ENCODE data around the gene AARSD1.
"Not testable (repeated sequence)": the region's sequence is repeated elsewhere in the genome, so short reads cannot be mapped to it uniquely, and the experiment has no call there.

Gene AARSD1

DNA sequence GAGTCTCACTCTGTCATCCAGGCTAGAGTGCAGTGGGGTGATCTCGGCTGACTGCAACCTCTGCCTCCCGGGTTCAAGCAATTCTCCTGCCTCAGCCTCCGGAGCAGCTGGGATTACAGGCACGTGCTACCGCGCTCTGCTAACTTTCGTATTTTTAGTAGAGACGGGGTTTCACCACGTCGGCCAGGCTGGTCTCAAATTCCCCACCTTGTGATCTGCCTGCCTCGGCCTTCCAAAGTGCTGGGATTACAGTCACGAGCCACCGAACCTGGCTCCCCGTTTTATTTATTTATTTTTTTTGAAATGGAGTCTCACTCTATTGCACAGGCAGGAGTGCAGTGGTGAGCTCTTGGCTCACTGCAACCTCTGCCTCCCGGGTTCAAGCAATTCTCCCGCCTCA lies 11.4 kb upstream of the AARSD1 start:
- not testable (repeated sequence) for H2BK120ac ChIP-seq (ENCODE audit: low read depth, low read length); H3K27ac ChIP-seq (replicated peaks; ENCODE audit: low read length); H2BK5ac ChIP-seq (ENCODE audit: low read length); H3K14ac ChIP-seq (ENCODE audit: low read length); H4K91ac ChIP-seq (ENCODE audit: low read depth, low read length, poor library complexity); H2AFZ ChIP-seq (ENCODE audit: low read length); H3K18ac ChIP-seq (ENCODE audit: low read length); H3K23ac ChIP-seq (ENCODE audit: low read depth, low read length, poor library complexity); H3K9ac ChIP-seq (ENCODE audit: low read depth, low read length, poor library complexity); H3K79me1 ChIP-seq (ENCODE audit: low read depth, low read length); H3K36me3 ChIP-seq (replicated peaks in 1 of 2; ENCODE audit: control insufficient read depth in 2 of 2, insufficient read depth in 2 of 2, low read length in 2 of 2); H3K4ac ChIP-seq (ENCODE audit: low read length); H3K4me1 ChIP-seq (ENCODE audit: control insufficient read depth in 2 of 2, insufficient read depth in 1 of 2, low read depth in 1 of 2, low read length in 2 of 2); H3K4me2 ChIP-seq (ENCODE audit: insufficient read depth, low read length, poor library complexity, severe bottlenecking); H3K4me3 ChIP-seq (ENCODE audit: low read length in 2 of 2); DNase-seq (ENCODE audit: low spot score); H2BK12ac ChIP-seq (ENCODE audit: low read length); H2AK5ac ChIP-seq (ENCODE audit: low read depth, low read length); H3K27me3 ChIP-seq (ENCODE audit: control insufficient read depth in 3 of 3, insufficient read depth in 3 of 3, low read depth in 1 of 3, low read length in 3 of 3); H4K8ac ChIP-seq (ENCODE audit: low read depth, low read length); H3K9me3 ChIP-seq (replicated peaks in 1 of 2; ENCODE audit: control insufficient read depth in 2 of 2, insufficient read depth in 1 of 2, low read depth in 1 of 2, low read length in 2 of 2); H2BK15ac ChIP-seq (ENCODE audit: low read length)
- WGBS, 2 donors (ENCODE audit: extremely low coverage in 2 of 2, insufficient read length in 2 of 2, insufficient replicate concordance in 1 of 2) = no CpG with 5 or more reads among the region's 16 CpGs

DNA sequence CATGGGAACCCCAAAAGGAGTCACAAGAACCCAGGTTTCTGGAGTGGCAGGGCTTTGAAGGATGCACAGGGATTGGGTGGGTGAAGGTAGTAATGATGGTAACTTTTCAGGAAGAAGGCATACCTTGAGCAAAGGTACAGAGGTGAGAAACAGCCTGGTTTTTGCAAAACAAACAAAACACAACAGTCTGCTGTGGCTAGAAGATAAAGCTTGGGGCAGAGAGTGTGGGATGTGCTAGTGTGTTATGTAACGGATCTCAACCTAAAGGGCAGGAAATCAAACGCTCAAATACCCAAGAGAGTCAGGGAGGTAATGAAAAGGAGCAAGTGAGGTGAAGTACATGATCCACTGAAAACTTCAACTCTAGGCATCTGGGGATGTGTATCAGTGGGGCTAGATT lies 11.0 kb upstream of the AARSD1 start:
- H3K36me3 ChIP-seq (replicated peaks in 1 of 2; ENCODE audit: control insufficient read depth in 2 of 2, insufficient read depth in 2 of 2, low read length in 2 of 2) = no peaks in the 10 kb centered on the region
- no peak overlapping the region for H2BK120ac ChIP-seq (ENCODE audit: low read depth, low read length)
- H4K8ac ChIP-seq (ENCODE audit: low read depth, low read length) = no peak overlapping the region
- H2BK15ac ChIP-seq (ENCODE audit: low read length) = no peak overlapping the region
- no peak overlapping the region for H3K14ac ChIP-seq (ENCODE audit: low read length)
- no peak overlapping the region for H3K27ac ChIP-seq (replicated peaks; ENCODE audit: low read length)
- no peaks in the 10 kb centered on the region for H3K27me3 ChIP-seq (ENCODE audit: control insufficient read depth in 3 of 3, insufficient read depth in 3 of 3, low read depth in 1 of 3, low read length in 3 of 3)
- no peak overlapping the region for H2AK5ac ChIP-seq (ENCODE audit: low read depth, low read length)
- H3K23ac ChIP-seq (ENCODE audit: low read depth, low read length, poor library complexity) = no peak overlapping the region
- no peak overlapping the region for H3K4me2 ChIP-seq (ENCODE audit: insufficient read depth, low read length, poor library complexity, severe bottlenecking)
- H2BK5ac ChIP-seq (ENCODE audit: low read length) = no peak overlapping the region
- no peak for DNase-seq (ENCODE audit: low spot score)
- peaks cover 0 to 3% of the 10 kb centered on the region in 2 donors for H3K9me3 ChIP-seq (replicated peaks in 1 of 2; ENCODE audit: control insufficient read depth in 2 of 2, insufficient read depth in 1 of 2, low read depth in 1 of 2, low read length in 2 of 2)
- no peak overlapping the region for H3K4ac ChIP-seq (ENCODE audit: low read length)
- no peak overlapping the region for H3K9ac ChIP-seq (ENCODE audit: low read depth, low read length, poor library complexity)
- H3K4me1 ChIP-seq (ENCODE audit: control insufficient read depth in 2 of 2, insufficient read depth in 1 of 2, low read depth in 1 of 2, low read length in 2 of 2) = peaks cover 0 to 5% of the 10 kb centered on the region in 2 donors
- no CpG with 5 or more reads among the region's 2 CpGs for WGBS, 2 donors (ENCODE audit: extremely low coverage in 2 of 2, insufficient read length in 2 of 2, insufficient replicate concordance in 1 of 2)
- H2BK12ac ChIP-seq (ENCODE audit: low read length) = no peak overlapping the region
- H3K4me3 ChIP-seq (ENCODE audit: low read length in 2 of 2) = no peak overlapping the region
- no peaks in the 10 kb centered on the region for H3K79me1 ChIP-seq (ENCODE audit: low read depth, low read length)
- no peak overlapping the region for H3K18ac ChIP-seq (ENCODE audit: low read length)
- H4K91ac ChIP-seq (ENCODE audit: low read depth, low read length, poor library complexity) = no peak overlapping the region
- H2AFZ ChIP-seq (ENCODE audit: low read length) = no peak overlapping the region

DNA sequence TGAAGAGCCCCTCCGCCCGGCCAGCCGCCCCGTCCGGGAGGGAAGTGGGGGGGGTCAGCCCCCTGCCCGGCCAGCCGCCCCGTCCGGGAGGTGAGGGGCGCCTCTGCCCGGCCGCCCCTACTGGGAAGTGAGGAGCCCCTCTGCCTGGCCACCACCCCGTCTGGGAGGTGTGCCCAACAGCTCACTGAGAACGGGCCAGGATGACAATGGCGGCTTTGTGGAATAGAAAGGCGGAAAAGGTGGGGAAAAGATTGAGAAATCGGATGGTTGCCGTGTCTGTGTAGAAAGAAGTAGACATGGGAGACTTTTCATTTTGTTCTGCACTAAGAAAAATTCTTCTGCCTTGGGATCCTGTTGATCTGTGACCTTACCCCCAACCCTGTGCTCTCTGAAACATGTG lies 9.1 kb upstream of the AARSD1 start:
- H3K4me3 ChIP-seq (ENCODE audit: low read length in 2 of 2); H3K9ac ChIP-seq (ENCODE audit: low read depth, low read length, poor library complexity); H2BK5ac ChIP-seq (ENCODE audit: low read length); H2AK5ac ChIP-seq (ENCODE audit: low read depth, low read length); H4K91ac ChIP-seq (ENCODE audit: low read depth, low read length, poor library complexity); H4K8ac ChIP-seq (ENCODE audit: low read depth, low read length); H3K27me3 ChIP-seq (ENCODE audit: control insufficient read depth in 3 of 3, insufficient read depth in 3 of 3, low read depth in 1 of 3, low read length in 3 of 3); H2BK12ac ChIP-seq (ENCODE audit: low read length); DNase-seq (ENCODE audit: low spot score); H2AFZ ChIP-seq (ENCODE audit: low read length); H3K27ac ChIP-seq (replicated peaks; ENCODE audit: low read length); H3K4me2 ChIP-seq (ENCODE audit: insufficient read depth, low read length, poor library complexity, severe bottlenecking); H3K23ac ChIP-seq (ENCODE audit: low read depth, low read length, poor library complexity); H3K9me3 ChIP-seq (replicated peaks in 1 of 2; ENCODE audit: control insufficient read depth in 2 of 2, insufficient read depth in 1 of 2, low read depth in 1 of 2, low read length in 2 of 2); H3K18ac ChIP-seq (ENCODE audit: low read length); H3K36me3 ChIP-seq (replicated peaks in 1 of 2; ENCODE audit: control insufficient read depth in 2 of 2, insufficient read depth in 2 of 2, low read length in 2 of 2); H3K4ac ChIP-seq (ENCODE audit: low read length); H2BK15ac ChIP-seq (ENCODE audit: low read length); H2BK120ac ChIP-seq (ENCODE audit: low read depth, low read length); H3K14ac ChIP-seq (ENCODE audit: low read length); H3K79me1 ChIP-seq (ENCODE audit: low read depth, low read length); H3K4me1 ChIP-seq (ENCODE audit: control insufficient read depth in 2 of 2, insufficient read depth in 1 of 2, low read depth in 1 of 2, low read length in 2 of 2): not testable (repeated sequence)
- WGBS, 2 donors (ENCODE audit: extremely low coverage in 2 of 2, insufficient read length in 2 of 2, insufficient replicate concordance in 1 of 2) = no CpG with 5 or more reads among the region's 18 CpGs

DNA sequence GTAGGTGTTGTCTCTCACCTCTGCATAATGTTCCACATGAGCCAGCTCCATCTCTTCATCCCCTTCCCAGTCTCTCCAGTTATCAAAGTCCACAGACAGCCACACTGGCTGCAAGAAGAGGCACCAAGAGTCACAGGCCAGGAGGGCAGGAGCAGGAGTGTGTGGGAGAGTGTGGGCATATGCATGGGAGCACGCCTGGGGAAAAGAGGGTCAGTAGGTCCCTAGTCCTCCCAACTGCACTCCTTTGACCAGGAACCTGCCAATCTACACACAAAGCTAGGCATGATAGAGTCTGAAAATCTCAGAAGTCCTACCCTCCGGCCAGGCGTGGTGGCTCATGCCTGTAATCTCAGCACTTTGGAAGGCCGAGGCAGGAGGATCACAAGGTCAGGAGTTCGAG lies 7.3 kb upstream of the AARSD1 start:
- Histone ChIP-seq H3K4ac (ENCODE audit: low read length) (no peak overlapping the region), H3K79me1 (ENCODE audit: low read depth, low read length) (no peaks in the 10 kb centered on the region), H3K14ac (ENCODE audit: low read length) (no peak overlapping the region), H4K91ac (ENCODE audit: low read depth, low read length, poor library complexity) (no peak overlapping the region), H2AFZ (ENCODE audit: low read length) (no peak overlapping the region), H2BK15ac (ENCODE audit: low read length) (no peak overlapping the region), H3K4me3 (ENCODE audit: low read length in 2 of 2) (no peak overlapping the region), H3K9me3 (replicated peaks in 1 of 2; ENCODE audit: control insufficient read depth in 2 of 2, insufficient read depth in 1 of 2, low read depth in 1 of 2, low read length in 2 of 2) (no peaks in the 10 kb centered on the region), H3K36me3 (replicated peaks in 1 of 2; ENCODE audit: control insufficient read depth in 2 of 2, insufficient read depth in 2 of 2, low read length in 2 of 2) (no peaks in the 10 kb centered on the region), H4K8ac (ENCODE audit: low read depth, low read length) (no peak overlapping the region), H3K27ac (replicated peaks; ENCODE audit: low read length) (no peak overlapping the region), H3K23ac (ENCODE audit: low read depth, low read length, poor library complexity) (no peak overlapping the region), H2BK120ac (ENCODE audit: low read depth, low read length) (no peak overlapping the region), H3K18ac (ENCODE audit: low read length) (no peak overlapping the region), H3K27me3 (ENCODE audit: control insufficient read depth in 3 of 3, insufficient read depth in 3 of 3, low read depth in 1 of 3, low read length in 3 of 3) (no peaks in the 10 kb centered on the region), H3K4me1 (ENCODE audit: control insufficient read depth in 2 of 2, insufficient read depth in 1 of 2, low read depth in 1 of 2, low read length in 2 of 2) (peaks cover 0 to 2% of the 10 kb centered on the region in 2 donors), H2AK5ac (ENCODE audit: low read depth, low read length) (no peak overlapping the region), H3K9ac (ENCODE audit: low read depth, low read length, poor library complexity) (no peak overlapping the region), H2BK5ac (ENCODE audit: low read length) (no peak overlapping the region), H3K4me2 (ENCODE audit: insufficient read depth, low read length, poor library complexity, severe bottlenecking) (no peak overlapping the region), H2BK12ac (ENCODE audit: low read length) (no peak overlapping the region)
- no CpG with 5 or more reads among the region's 5 CpGs for WGBS, 2 donors (ENCODE audit: extremely low coverage in 2 of 2, insufficient read length in 2 of 2, insufficient replicate concordance in 1 of 2)
- no peak for DNase-seq (ENCODE audit: low spot score)

Data from neuronal stem cell (in vitro differentiated cells).